MM.1S (cell line): Measurements from ENCODE around the gene LPIN1.

Experiments used
- DNase-seq: peaks from one replicate; pipeline ENCODE4 v3.0.0-alpha.2; 2015
- H2AFZ ChIP-seq: fragments of 300-600 bp; sonication (generic); 2 replicates; pipeline ENCODE4 v1.6.0; 2016; ENCODE audit warnings: antibody characterized with exemption, low read length
- H3F3A ChIP-seq: fragments of 300-600 bp; sonication (generic); 2 replicates; pipeline ENCODE4 v1.6.1; 2016; ENCODE audit warnings: mild to moderate bottlenecking, antibody characterized with exemption, low read length, moderate library complexity, mixed read lengths; ENCODE audit not compliant: insufficient read depth
- H3K27ac ChIP-seq: fragments of 300-600 bp; sonication (generic); 2 replicates; pipeline ENCODE4 v1.5.1; 2016; ENCODE audit warnings: mild to moderate bottlenecking, low read length
- H3K27me3 ChIP-seq: fragments of 300-600 bp; sonication (generic); replicated peaks from 2 replicates; pipeline ENCODE4 v1.6.0; 2016; ENCODE audit warnings: low read length; ENCODE audit not compliant: insufficient read depth
- H3K36me3 ChIP-seq: fragments of 300-600 bp; sonication (generic); replicated peaks from 2 replicates; pipeline ENCODE4 v1.6.1; 2016; ENCODE audit warnings: mild to moderate bottlenecking, low read length, mixed read lengths; ENCODE audit not compliant: insufficient read depth
- H3K4me1 ChIP-seq: fragments of 300-600 bp; sonication (generic); 2 replicates; pipeline ENCODE4 v1.6.1; 2016; ENCODE audit warnings: low read length, mixed read lengths
- H3K4me2 ChIP-seq: fragments of 300-600 bp; sonication (generic); 2 replicates; pipeline ENCODE4 v1.6.0; 2016; ENCODE audit warnings: low read depth, low read length
- H3K4me3 ChIP-seq: fragments of 300-600 bp; sonication (generic); 2 replicates; pipeline ENCODE4 v1.5.1; 2016; ENCODE audit warnings: low read length, mixed read lengths
- H3K79me2 ChIP-seq: fragments of 300-600 bp; sonication (generic); 2 replicates; pipeline ENCODE4 v1.6.1; 2016; ENCODE audit warnings: mixed run types, low read length, mixed read lengths
- H3K9ac ChIP-seq: fragments of 300-600 bp; sonication (generic); 2 replicates; pipeline ENCODE4 v1.6.1; 2016; ENCODE audit warnings: low read length, mixed read lengths
- H3K9me2 ChIP-seq: fragments of 300-600 bp; sonication (generic); replicated peaks from 2 replicates; pipeline ENCODE4 v1.6.1; 2016; ENCODE audit warnings: mild to moderate bottlenecking, low read length, mixed read lengths; ENCODE audit not compliant: insufficient read depth
- H3K9me3 ChIP-seq: fragments of 300-600 bp; sonication (generic); replicated peaks from 2 replicates; pipeline ENCODE4 v1.6.1; 2016; ENCODE audit warnings: mild to moderate bottlenecking, low read length, mixed read lengths; ENCODE audit not compliant: insufficient read depth
- H4K20me1 ChIP-seq: fragments of 300-600 bp; sonication (generic); 2 replicates; pipeline ENCODE4 v1.6.1; 2016; ENCODE audit warnings: mild to moderate bottlenecking, low read length, moderate library complexity, mixed read lengths; ENCODE audit not compliant: insufficient read depth
- CTCF ChIP-seq: fragments of 300-600 bp; sonication (generic); IDR thresholded peaks from 2 replicates; pipeline ENCODE4 v1.5.1; 2016; ENCODE audit warnings: antibody characterized with exemption, low read length, mixed read lengths
- EZH2 ChIP-seq: fragments of 300-600 bp; sonication (generic); optimal IDR thresholded peaks from 2 replicates; pipeline ENCODE3; 2017; ENCODE audit warnings: low read depth, mild to moderate bottlenecking, antibody characterized with exemption, low read length, mixed read lengths
- EZH2phosphoT487 ChIP-seq: fragments of 300-600 bp; sonication (generic); IDR thresholded peaks from 2 replicates; pipeline ENCODE4 v1.6.1; 2018; ENCODE audit warnings: antibody characterized with exemption, low read length

LPIN1 gene

DNA sequence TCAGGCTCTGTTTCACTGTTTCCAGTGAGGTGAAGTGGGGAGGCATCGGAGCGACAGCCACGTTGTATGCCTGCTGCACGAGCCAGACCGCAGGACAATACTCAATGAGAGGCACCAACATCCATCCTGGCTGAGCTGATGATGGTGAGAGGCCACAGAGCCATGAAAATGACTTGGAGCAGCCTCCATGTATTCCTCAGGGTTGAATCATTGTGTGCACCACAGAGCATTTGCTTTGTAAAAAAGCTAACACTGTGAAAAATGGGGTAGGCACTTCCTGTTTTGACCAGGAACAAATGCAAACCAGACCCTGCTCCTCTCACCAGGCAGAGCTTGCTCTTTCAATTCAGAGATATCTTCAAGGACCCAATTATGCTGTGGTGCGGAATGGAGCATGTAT lies 87.2 kb downstream of the LPIN1 start:
- Histone ChIP-seq H3K4me3 (no peak overlapping the region), H3K27me3 (peaks cover 72% of the 10 kb centered on the region), H3F3A (peaks cover 20% of the 10 kb centered on the region), H3K9me2 (no peaks in the 10 kb centered on the region), H3K4me2 (no peak overlapping the region), H3K9me3 (no peaks in the 10 kb centered on the region), H3K9ac (no peak overlapping the region), H3K4me1 (peaks cover 20% of the 10 kb centered on the region), H3K36me3 (no peaks in the 10 kb centered on the region), H3K27ac (no peak overlapping the region), H3K79me2 (no peaks in the 10 kb centered on the region), H4K20me1 (peaks cover 3% of the 10 kb centered on the region; the same call in 1 of the 2 replicates), H2AFZ (no peak overlapping the region)
- no peak for DNase-seq
- TF ChIP-seq EZH2phosphoT487 = no peak

DNA sequence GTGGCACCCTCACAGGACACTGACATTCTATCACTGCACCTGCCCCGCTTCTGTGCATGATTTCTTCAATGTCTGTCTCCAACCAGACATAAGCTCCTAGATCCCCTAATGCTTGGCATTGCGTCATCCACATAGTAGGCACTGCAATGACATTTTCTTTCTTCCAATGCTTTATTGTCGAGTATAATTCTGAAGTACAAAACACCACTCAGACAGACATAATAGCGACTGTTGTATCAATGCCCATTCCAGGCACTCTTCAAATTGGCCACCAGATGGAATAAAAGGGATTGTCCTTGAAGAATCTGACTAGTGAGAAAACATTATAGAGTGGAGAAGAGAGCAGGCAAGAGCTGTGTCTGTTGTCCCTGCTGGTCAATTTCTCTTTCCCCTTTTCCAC lies 89.0 kb downstream of the LPIN1 start:
- no peak overlapping the region for H3K4me2 ChIP-seq
- no peaks in the 10 kb centered on the region for H3K9me3 ChIP-seq
- no peak for DNase-seq
- H3K36me3 ChIP-seq = no peaks in the 10 kb centered on the region
- H3K9me2 ChIP-seq = no peaks in the 10 kb centered on the region
- H3K27ac ChIP-seq = no peak overlapping the region
- peaks cover 3% of the 10 kb centered on the region; the same call in 1 of the 2 replicates for H3F3A ChIP-seq
- no peak overlapping the region for H2AFZ ChIP-seq
- H3K9ac ChIP-seq = no peak overlapping the region
- H3K4me1 ChIP-seq = peaks cover 3% of the 10 kb centered on the region; the same call in 1 of the 2 replicates
- no peaks in the 10 kb centered on the region for H3K79me2 ChIP-seq
- peaks cover 71% of the 10 kb centered on the region for H3K27me3 ChIP-seq
- TF ChIP-seq EZH2phosphoT487 (no peak), EZH2 (no peak), CTCF (no peak; the same call in 1 of the 2 replicates)
- 0 out of 2 replicates have a peak, but pooled peaks cover 3% of the 10 kb centered on the region for H4K20me1 ChIP-seq
- H3K4me3 ChIP-seq = no peak overlapping the region

DNA sequence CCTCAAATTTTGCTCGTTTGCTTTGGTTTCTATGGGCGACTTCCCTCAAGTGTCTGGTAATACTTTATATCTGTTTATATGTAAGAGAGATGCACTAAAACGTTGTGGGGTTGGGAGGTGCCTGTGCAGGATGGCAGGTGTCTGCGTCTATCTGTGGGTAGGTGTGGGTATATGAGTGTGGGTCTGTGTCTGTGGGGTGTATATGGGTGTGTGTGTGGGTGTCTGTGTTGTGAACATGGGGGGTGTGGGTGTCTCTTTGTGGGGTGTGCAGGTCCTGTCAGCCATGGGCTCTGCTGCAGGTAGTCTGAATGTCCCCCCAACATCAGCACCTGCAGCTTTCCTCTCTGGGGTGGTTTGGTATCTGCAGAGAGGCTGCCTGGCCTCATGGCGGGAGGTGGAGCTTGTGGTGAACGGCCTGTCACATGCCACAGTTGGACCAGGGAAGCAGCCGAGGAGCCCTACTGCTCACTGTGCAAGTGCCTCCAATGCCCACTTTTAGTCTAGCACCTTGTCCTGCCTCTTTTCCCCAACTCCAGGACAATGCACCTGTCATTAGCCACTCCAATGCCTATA lies 90.3 kb downstream of the LPIN1 start:
- H3K4me3 ChIP-seq = no peak overlapping the region
- H3K4me2 ChIP-seq = no peak overlapping the region
- no peak overlapping the region for H3K9ac ChIP-seq
- no peaks in the 10 kb centered on the region for H3K36me3 ChIP-seq
- DNase-seq = no peak
- H3K9me3 ChIP-seq = no peaks in the 10 kb centered on the region
- no peaks in the 10 kb centered on the region for H3F3A ChIP-seq
- H3K27ac ChIP-seq = no peak overlapping the region
- H3K9me2 ChIP-seq = no peaks in the 10 kb centered on the region
- H3K4me1 ChIP-seq = no peaks in the 10 kb centered on the region
- H3K79me2 ChIP-seq = no peaks in the 10 kb centered on the region
- H2AFZ ChIP-seq = no peak overlapping the region
- H3K27me3 ChIP-seq = peaks cover 58% of the 10 kb centered on the region
- no peak for TF ChIP-seq CTCF
- no peak for TF ChIP-seq EZH2
- no peak for TF ChIP-seq EZH2phosphoT487
- H4K20me1 ChIP-seq = 0 out of 2 replicates have a peak, but pooled peaks cover 3% of the 10 kb centered on the region
